ENCODE data around the gene SLCO2A1.

SLCO2A1 gene

DNA sequence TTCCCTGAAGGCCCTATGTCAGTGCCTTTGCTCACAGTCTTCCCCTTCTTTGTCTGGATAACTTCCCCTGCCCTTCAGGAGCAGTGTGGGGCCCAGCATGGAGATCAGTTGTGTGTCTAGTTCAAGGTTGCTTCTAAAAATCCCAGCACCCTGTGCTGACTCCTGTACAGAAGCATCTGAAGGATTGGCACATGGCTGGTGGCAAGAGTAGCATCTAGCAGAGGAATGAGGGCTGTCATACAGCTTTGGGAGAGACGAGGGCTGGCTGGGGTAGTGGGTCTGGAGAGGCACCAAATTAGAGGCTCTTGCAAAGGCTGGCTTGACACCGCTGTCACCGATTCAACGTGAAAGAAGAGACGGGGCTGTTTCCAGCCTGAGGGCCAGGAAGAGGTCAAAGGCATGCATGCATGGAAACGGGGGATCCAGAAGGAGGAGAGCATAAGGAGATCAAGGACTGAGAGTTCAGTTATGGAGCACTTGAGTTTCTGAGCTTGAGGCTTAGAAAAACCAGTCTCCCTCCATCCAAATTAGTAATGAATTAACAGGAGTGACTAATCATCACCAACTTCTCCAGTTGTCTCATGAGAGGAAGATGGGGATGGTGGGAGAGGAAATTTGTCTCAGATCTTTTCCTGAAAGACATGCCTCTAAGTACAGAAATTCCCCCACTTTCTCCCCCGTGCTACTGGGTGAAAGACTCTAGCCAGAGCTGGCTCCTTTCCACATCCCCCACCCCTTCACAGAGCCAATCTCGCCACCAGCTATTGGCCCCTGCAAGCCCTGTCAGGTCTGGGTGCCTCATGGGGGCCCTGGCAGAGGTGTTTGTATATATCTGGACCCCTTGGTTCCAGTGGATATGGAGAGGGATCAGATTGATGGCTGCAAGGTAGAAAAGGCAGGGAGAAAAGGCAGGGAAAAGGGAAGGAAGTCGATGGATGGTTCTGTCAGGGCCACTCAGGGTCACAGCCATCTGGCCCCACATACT, 45.9 kb downstream of the SLCO2A1 start:
- no peak for DNase-seq (ENCODE audit: low read depth in 1 of 2, low spot score in 1 of 2)

DNA sequence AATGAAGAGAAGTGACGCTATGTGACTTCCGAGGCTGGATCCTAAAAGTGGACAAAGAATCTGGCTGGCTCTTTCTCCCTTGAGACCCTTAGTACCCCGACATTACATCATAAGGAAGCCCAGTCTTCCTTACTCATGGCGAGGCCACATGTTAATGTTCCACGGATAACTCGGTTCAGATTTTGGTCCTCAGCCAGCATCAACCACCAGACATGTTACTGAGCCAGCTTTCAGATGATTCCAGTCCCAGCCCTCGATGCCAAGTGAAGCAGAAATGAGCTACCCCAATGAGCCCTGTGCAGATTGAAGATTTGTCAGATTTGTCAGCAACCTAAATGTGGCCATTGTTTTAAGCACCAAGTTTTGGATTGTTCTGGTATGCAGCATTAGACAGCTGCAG, 46.6 kb downstream of the SLCO2A1 start:
- no peak for DNase-seq (ENCODE audit: low read depth in 1 of 2, low spot score in 1 of 2)

DNA sequence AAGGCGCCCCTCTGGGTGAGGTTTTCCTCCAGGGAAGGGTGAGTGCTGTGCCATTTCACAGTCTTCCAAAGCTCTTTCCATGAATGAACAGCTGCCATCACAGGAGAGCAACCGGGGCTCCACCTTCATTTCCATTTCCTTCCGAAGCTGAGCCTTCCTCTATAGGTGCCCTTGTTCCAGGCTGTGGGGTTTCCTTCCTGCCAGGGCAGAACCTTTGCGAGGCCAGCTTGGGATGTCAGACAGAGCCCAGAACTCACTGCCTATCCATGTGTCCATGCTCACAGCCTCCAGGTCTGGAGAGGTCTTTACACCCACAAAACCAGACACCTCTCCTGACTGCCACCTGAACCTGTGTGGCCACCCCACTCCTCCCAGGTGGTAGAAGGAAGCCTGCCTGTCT, 49.2 kb downstream of the SLCO2A1 start:
- no peak for DNase-seq (ENCODE audit: low read depth in 1 of 2, low spot score in 1 of 2)

- DNase-seq (ENCODE audit: low read depth in 1 of 2, low spot score in 1 of 2) = no peak
Measured at GRCh38 chr3:133980035-133980434, 49.7 kb downstream of the SLCO2A1 start.

DNA sequence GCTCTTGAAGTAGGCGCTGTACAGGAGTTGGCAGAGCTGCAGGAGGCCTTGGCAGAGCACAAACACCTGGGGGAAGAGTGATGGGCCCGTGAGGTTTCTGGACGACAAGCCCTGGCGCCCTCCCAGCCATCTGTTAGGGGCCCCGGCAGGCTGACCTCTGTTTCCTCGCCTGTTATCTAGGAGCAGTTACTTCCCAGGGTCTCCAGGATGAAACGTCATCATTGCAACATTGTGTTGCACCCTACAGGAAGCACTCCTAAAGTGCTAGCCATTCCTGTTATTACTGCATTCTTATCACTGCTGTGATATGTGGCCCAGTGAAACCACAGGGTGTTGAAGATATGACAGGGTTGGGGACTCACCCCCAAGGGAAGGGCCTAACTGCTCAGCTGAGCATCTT, 50.2 kb downstream of the SLCO2A1 start:
- no peak for DNase-seq (ENCODE audit: low read depth in 1 of 2, low spot score in 1 of 2)

DNA sequence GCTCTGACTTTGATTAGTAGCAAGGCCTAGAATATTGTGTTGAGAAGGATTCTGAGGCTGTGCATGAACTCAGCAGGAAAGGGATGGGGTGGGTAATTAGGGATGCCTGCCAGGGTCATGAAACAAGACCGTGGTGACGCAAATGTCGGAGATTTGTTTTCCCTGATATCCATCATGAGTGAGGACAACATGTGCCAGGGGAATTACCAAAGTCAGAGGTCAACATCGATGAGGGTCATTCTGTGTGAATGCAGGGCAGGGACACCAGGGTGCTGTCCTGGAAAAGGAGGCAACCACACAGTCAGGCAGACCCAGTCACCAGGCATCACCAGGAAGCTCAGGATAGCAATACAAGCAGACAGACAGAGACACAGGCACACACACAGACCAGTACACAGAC, 52.2 kb downstream of the SLCO2A1 start:
- DNase-seq (ENCODE audit: low read depth in 1 of 2, low spot score in 1 of 2) = no peak

DNA sequence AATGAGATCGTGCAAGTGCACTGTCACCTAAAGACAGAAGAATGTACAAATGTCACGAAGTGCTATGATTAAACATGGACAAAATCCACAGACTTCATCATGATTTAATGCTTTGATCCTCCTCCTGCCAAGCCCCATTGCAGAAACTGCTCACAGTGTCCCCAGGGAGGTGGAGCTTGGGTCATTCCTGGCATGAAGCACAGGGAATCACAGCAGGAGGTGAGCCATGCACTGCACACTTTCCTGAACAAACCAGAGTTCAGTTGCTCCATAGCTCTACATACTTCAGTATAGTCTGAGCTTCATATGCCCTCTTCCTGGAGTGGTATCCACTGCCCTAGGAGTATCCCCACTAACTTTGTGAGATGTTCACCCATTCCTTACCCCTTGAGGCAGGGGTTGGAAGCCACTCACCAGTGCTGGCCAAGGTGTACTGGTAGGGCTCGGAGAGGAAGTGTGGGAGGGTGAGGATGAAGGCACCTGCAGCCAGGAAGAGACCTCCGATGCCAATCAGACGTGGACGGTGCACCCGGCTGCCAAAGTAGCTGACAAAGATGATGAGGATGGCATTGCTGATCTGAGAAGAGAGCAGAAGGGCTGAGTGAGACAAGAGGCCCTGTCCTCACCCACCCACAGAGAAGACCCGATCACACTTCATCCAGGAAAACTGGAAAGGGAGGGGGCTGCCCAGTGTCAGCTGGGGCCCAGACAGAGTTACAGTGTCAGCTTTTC, 56.3 kb downstream of the SLCO2A1 start:
- no peak for DNase-seq (ENCODE audit: low read depth in 1 of 2, low spot score in 1 of 2)

- no peak for DNase-seq (ENCODE audit: low read depth in 1 of 2, low spot score in 1 of 2)
Measured at GRCh38 chr3:133972156-133972555, 57.6 kb downstream of the SLCO2A1 start.

GRCh38 chr3:133970916-133971315, 58.8 kb downstream of the SLCO2A1 start:
- no peak for DNase-seq (ENCODE audit: low read depth in 1 of 2, low spot score in 1 of 2)

- DNase-seq (ENCODE audit: low read depth in 1 of 2, low spot score in 1 of 2) = no peak
Measured at GRCh38 chr3:133970339-133970738, 59.4 kb downstream of the SLCO2A1 start.

GRCh38 chr3:133967992-133968892, 61.5 kb downstream of the SLCO2A1 start:
- DNase-seq (ENCODE audit: low read depth in 1 of 2, low spot score in 1 of 2) = no peak

- DNase-seq (ENCODE audit: low read depth in 1 of 2, low spot score in 1 of 2) = no peak
Measured at GRCh38 chr3:133966954-133967353, 62.8 kb downstream of the SLCO2A1 start.

DNA sequence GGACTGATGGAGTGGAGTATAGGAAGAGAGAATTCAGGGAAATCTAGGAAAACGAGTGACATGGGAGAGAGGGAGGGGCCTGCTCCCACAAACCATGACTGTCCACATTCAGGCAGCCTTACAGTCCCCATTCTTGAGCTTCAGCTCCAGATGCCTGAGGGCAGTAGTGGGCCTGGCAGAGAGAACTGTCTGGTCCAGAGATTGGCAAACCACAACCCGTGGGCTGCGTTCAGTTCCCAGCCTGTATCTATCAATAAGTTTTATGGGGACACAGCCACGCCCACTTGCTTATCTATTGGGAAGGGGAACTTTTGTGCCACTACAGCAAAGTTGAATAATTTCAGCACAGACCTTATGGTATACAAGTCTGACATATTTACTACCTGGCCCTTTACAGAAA, 63.8 kb downstream of the SLCO2A1 start:
- DNase-seq (ENCODE audit: low read depth in 1 of 2, low spot score in 1 of 2) = no peak

DNA sequence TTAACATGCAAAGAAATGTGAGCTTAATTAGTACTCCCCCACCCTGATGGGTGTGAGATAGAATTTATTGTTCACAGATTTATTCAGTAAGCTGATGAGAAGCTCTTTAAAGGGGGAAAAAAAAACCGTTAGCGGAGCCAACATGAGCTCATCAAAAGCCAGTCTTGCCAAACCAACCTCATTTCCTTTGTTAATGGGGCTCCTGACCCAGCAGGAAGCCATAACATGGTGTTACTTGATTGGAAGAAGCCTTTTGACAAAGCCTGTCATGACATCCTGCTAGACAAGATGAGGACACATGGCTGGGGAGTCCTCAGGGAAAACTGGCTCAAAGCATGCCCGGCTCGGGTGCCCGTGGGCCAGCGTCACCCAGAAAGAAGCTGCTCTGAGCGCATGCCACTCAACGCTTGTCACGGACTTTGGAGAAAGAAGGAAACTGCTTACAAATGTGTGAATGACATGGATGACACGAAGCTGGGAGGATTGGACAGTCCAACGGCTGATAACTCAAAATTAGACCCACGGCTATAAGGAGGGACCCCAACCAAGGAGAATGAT, 64.6 kb downstream of the SLCO2A1 start:
- no peak for DNase-seq (ENCODE audit: low read depth in 1 of 2, low spot score in 1 of 2)

- no peak for DNase-seq (ENCODE audit: low read depth in 1 of 2, low spot score in 1 of 2)
Measured at GRCh38 chr3:133964547-133964946, 65.2 kb downstream of the SLCO2A1 start.

GRCh38 chr3:133963657-133964396, 65.9 kb downstream of the SLCO2A1 start:
- no peak for DNase-seq (ENCODE audit: low read depth in 1 of 2, low spot score in 1 of 2)

- DNase-seq (ENCODE audit: low read depth in 1 of 2, low spot score in 1 of 2) = no peak
Measured at GRCh38 chr3:133962849-133963248, 66.9 kb downstream of the SLCO2A1 start.

DNA sequence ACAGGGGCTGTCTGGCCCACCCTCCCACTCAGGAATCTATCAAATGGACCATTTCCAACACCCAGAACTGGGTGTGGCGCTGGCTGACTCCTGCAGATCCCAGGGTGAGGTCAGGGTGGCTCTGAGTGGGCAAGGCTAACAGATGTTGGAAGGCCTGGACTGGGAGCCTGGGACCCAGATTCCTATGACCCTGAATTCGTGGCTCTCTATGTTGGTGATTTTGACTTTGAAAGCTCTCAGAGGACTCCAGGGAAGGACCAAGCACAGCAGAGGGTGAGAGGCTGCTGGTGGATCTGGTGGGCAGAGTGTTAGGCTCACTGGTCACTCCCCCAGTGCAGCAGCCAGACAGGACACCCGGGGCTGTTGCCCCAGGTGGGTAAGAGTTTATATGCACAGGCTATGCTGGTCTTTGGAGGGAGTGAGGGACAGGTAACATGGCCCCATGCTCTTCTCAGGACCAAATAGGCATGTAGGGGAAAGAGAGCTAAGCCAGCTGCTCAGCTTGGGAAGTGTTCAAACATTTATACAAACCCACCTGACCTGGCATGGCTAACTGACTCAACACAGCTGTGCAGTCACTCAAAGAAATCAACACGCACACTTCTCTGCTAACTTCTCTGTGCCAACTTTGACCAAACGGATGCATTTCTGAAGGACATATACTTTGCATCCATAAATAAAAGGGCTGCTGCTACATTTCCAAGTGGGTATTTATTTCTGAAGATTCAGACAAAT, 71.5 kb downstream of the SLCO2A1 start:
- DNase-seq (ENCODE audit: low read depth in 1 of 2, low spot score in 1 of 2) = no peak

- no peak for DNase-seq (ENCODE audit: low read depth in 1 of 2, low spot score in 1 of 2)
Measured at GRCh38 chr3:133956982-133957381, 72.7 kb downstream of the SLCO2A1 start.

GRCh38 chr3:133956353-133956752, 73.4 kb downstream of the SLCO2A1 start:
- no peak for DNase-seq (ENCODE audit: low read depth in 1 of 2, low spot score in 1 of 2)

Measured in activated CD4-positive, alpha-beta T cell treated with anti-CD3 and anti-CD28 coated beads, Interleukin-2, amount 50 U/mL, for 24 hours (primary cell).